ENCODE results near the gene PYY.

The PYY gene

DNA sequence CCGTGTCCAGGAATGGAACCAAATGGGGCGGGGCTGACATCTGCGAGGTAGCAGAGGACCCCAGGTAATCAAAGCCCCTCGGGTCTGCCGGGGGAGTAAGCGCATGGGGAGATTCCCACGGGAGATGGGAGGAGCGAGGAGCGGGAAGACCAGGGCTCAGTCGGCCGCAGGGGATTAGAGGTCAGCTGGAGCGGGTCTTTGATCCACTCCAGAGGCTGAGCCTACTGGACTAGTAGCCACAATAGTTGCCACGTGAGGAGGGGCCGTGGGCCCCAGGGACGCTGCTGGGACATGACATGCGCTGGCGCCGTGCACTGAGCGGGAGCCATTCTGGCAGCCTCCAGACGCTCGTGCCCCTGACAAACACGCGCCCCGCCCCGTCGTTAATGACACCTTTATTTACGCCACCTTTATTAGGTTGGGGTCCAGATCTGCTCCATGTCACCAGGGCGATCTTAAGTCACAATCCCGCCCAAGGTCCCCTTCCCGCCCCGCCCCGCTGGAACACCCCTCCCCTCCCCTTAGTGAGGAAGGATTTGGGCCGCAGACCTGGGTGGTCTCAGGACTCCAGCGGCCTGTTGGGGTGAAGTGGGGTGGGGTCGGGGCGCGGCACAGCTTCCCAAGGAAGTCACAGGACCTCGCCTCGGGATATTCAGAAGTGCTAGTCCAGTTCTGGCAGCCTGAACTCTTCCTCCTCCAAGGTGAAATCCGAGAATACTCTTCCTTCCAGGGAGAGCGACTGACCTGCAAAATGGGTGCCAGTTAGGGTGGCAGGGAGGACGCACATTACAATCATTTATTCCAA lies 26.5 kb downstream of the PYY start:
- Mint-ChIP-seq H3K27me3 (ENCODE audit: low read depth) (peaks cover 20% of the 10 kb centered on the region), H3K4me3 (peak overlapping the region; percentile 71), H3K4me1 (ENCODE audit: low read depth) (peaks cover 16% of the 10 kb centered on the region), H3K27ac (peak overlapping the region; percentile 74), H3K36me3 (ENCODE audit: low read depth) (no peaks in the 10 kb centered on the region), H3K9me3 (no peaks in the 10 kb centered on the region)

DNA sequence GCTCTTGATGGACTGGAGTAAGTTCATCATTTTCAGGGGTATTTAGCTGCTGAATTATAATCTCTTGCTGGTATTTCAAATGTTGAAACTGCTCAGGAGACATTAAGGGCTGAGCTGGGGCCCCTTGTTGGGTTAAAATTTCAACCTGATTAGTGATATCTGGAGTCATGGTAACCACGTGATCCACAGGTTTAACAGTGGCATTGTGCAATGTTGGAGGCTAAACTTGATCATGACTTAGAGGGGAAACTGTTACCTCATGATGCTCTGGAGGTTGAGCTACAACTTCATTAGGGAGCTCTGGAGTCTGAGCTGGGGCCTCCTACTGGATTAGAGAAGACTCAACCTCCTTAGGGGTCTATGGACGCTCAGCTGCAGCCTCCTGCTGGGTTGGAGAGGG lies 29.2 kb downstream of the PYY start:
- H3K36me3 Mint-ChIP-seq (ENCODE audit: low read depth) = no peaks in the 10 kb centered on the region
- no peak overlapping the region for H3K4me3 Mint-ChIP-seq
- no peak overlapping the region for H3K27ac Mint-ChIP-seq
- H3K27me3 Mint-ChIP-seq (ENCODE audit: low read depth) = peaks cover 15% of the 10 kb centered on the region
- H3K4me1 Mint-ChIP-seq (ENCODE audit: low read depth) = peaks cover 16% of the 10 kb centered on the region
- H3K9me3 Mint-ChIP-seq = no peaks in the 10 kb centered on the region

DNA sequence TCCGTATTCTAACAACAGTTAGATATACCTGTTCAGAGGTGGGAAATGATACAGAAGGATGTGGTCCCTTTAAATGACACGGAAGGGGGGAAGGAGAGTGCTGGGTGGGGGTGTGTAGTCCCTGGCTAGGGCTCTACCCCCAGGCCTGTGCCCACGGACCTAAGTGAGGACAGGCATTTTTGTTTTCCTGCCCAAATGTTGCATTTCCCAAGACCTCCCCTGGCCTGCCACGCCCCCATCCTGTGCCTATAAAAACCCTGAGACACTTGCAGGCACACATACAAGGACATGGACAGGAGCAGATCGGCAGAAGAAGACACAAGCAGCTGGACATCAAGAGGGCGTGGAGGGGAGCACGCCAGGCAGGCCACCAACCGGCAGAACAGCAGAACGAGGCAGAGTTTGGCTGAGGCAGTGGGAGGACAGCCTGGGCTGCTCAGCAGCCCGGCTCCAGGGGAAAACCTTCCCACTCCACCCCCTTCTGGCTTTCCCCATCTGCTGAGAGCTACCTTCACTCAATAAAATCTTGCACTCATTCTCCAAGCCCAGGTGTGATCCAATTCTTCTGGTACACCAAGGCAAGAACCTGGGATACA lies 33.1 kb downstream of the PYY start:
- H3K36me3 Mint-ChIP-seq (ENCODE audit: low read depth) = no peaks in the 10 kb centered on the region
- H3K4me3 Mint-ChIP-seq = no peak overlapping the region
- H3K27me3 Mint-ChIP-seq (ENCODE audit: low read depth) = peaks cover 8% of the 10 kb centered on the region
- H3K9me3 Mint-ChIP-seq = no peaks in the 10 kb centered on the region
- H3K4me1 Mint-ChIP-seq (ENCODE audit: low read depth) = peaks cover 9% of the 10 kb centered on the region
- no peak overlapping the region for H3K27ac Mint-ChIP-seq

DNA sequence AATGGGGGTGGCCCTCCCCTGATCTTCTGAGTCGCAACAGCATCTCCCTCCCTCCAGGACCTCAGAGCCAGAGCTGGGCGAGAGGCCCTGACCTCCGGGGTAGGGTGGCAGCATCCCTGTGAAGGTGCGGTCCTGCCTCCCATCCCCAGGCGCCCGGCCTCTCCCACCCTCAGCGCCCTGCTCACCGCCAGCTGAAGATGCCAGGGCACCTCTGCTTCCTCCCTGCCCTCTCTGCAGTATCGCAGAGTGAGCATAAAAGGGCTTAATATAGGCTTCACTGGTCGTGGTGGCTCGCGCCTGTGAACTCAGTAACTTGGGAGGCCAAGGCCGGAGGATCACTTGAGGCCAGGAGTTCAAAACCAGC lies 35.7 kb downstream of the PYY start:
- Mint-ChIP-seq H3K36me3 (ENCODE audit: low read depth) (no peaks in the 10 kb centered on the region), H3K27me3 (ENCODE audit: low read depth) (peaks cover 5% of the 10 kb centered on the region), H3K4me1 (ENCODE audit: low read depth) (peaks cover 9% of the 10 kb centered on the region), H3K27ac (no peak overlapping the region), H3K4me3 (peak overlapping the region; percentile 52), H3K9me3 (no peaks in the 10 kb centered on the region)

DNA sequence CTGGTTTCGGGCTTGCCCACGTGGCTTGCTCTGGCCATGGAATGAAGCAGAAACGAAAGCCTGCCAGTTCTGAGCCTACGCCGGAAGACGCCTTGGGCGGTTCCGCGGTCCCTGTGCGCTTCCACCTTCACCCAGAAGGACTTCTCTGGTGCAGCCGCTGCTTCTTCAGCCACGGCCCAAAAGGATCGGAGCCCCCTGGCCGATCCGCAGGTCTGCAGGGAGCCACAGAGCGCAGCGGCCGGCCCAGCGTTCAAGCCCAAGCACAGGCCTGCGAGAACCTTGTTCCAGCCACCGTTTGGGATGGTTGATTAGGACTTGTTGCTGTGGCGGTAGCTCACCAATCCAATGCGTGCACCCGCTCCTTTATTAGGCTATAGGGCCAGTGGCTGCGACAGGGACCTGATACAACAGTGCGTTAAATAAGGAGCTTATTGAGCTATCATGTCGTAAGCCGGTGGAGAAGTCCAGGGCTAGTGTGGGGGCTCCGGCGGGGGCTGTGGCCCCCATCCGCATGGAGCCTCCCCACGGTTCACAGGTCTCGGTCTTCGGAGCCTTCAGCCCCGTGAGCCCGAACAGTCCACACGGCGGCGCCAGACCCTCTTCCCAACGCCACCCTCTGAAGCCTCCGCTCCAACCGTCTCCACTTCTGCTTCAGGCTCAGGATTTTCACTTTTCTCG lies 36.3 kb downstream of the PYY start:
- Mint-ChIP-seq H3K4me1 (ENCODE audit: low read depth) (peaks cover 9% of the 10 kb centered on the region), H3K36me3 (ENCODE audit: low read depth) (no peaks in the 10 kb centered on the region), H3K4me3 (peak overlapping the region; percentile 52), H3K27ac (peak overlapping the region; percentile 19), H3K9me3 (no peaks in the 10 kb centered on the region), H3K27me3 (ENCODE audit: low read depth) (peaks cover 5% of the 10 kb centered on the region)

DNA sequence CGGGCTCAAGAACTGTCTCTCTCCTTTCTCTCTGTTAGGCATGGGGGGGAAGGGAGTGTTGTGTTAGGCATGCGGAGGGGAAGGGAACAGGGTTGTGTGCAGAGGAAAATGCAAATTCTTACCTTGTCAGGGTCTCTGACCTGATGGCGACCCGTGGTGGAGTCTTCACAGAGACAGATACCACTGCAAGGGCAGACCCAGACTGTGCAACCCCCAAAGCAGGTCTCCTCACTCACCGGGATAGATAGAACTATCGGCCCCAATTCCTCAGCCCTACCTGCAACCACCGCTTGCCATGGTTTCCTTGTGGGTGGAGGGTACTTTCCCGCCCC lies 36.8 kb downstream of the PYY start:
- no peaks in the 10 kb centered on the region for H3K9me3 Mint-ChIP-seq
- peak overlapping the region; percentile 52 for H3K4me3 Mint-ChIP-seq
- no peaks in the 10 kb centered on the region for H3K36me3 Mint-ChIP-seq (ENCODE audit: low read depth)
- peak overlapping the region; percentile 26 for H3K27ac Mint-ChIP-seq
- peaks cover 5% of the 10 kb centered on the region for H3K27me3 Mint-ChIP-seq (ENCODE audit: low read depth)
- peaks cover 9% of the 10 kb centered on the region for H3K4me1 Mint-ChIP-seq (ENCODE audit: low read depth)

DNA sequence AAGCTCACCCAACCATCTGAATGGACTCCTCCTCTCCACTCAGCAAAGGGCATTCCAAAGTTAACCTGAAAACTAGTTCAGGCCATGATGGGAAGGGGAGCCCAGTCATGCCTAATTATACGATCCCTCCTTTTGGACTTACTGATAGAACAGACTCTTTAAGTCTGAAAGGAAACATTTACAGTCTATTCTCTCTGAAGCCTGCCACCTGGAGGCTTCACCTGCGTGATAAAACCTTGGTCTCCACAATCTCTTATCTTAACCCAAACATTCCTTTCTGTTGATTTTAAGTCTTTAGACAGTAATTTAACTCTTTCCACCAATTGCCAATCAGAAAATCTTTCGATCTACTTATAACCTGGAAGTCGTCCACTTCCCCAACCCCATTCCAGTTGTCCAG lies 37.4 kb downstream of the PYY start:
- no peak overlapping the region for H3K4me3 Mint-ChIP-seq
- H3K36me3 Mint-ChIP-seq (ENCODE audit: low read depth) = no peaks in the 10 kb centered on the region
- H3K4me1 Mint-ChIP-seq (ENCODE audit: low read depth) = peaks cover 9% of the 10 kb centered on the region
- H3K27ac Mint-ChIP-seq = no peak overlapping the region
- H3K27me3 Mint-ChIP-seq (ENCODE audit: low read depth) = peaks cover 5% of the 10 kb centered on the region
- no peaks in the 10 kb centered on the region for H3K9me3 Mint-ChIP-seq

DNA sequence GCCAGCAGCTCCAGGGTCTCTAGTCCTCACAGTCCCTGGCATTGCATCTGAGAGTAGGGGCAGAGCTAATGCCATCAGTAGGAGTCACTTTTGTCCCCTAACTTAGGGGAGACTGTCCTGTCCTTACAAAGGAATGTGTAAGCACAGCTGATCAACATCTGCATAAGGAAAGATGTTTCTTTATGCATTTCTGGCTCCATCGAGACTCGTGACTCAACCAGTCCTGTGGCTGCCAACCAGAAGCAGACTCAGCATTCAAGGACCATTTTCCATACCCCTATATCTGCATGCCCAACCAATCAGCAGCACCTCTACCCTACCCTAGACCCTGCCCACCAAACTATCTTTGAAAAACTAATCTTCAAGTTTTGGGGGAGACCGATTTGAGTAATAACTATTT lies 38.2 kb downstream of the PYY start:
- Mint-ChIP-seq H3K36me3 (ENCODE audit: low read depth) (no peaks in the 10 kb centered on the region), H3K27me3 (ENCODE audit: low read depth) (peaks cover 5% of the 10 kb centered on the region), H3K4me3 (no peak overlapping the region), H3K4me1 (ENCODE audit: low read depth) (peaks cover 9% of the 10 kb centered on the region), H3K27ac (no peak overlapping the region), H3K9me3 (no peaks in the 10 kb centered on the region)

DNA sequence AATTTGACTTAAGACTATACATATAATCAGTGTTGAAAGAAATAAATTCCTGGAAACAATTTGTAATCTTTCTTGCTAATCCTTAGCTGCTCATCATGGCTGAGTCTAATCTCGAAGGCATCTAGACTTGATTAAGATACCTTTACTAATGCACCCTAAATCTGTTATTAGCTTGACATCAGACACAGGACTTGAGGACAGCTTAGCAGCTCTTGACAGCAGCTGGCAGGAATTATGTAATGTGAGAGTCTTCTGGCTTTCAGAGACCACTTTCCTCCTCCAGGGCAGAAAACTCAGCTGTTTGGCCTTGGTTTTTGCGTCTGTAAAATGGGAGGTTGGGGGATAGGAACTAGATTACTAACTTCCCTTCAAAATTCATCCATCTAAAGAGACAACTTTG lies 39.3 kb downstream of the PYY start:
- Mint-ChIP-seq H3K27me3 (ENCODE audit: low read depth) (peaks cover 8% of the 10 kb centered on the region), H3K4me1 (ENCODE audit: low read depth) (peaks cover 9% of the 10 kb centered on the region), H3K4me3 (no peak overlapping the region), H3K9me3 (no peaks in the 10 kb centered on the region), H3K27ac (no peak overlapping the region), H3K36me3 (ENCODE audit: low read depth) (no peaks in the 10 kb centered on the region)

DNA sequence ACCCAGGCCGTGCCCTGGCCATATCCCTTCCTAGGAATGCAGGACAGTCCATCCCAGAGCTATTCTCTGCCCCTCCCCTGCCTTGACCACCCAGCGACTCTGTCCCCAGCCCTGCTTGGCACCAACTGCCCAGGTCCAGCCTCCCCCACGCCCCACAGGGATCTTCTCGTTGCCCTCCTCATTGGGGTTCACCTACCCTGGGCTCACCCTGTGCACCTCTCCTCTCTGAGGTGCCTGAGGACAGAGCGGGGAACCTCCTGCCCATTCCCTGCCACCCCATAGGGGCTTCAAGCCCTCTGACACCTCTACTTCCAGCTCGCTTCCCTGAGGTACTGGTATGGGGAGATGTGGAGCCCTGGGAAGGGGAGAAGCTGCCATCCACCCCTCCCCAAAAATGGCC lies 40.2 kb downstream of the PYY start:
- H3K4me3 Mint-ChIP-seq = no peak overlapping the region
- no peaks in the 10 kb centered on the region for H3K36me3 Mint-ChIP-seq (ENCODE audit: low read depth)
- peaks cover 12% of the 10 kb centered on the region for H3K27me3 Mint-ChIP-seq (ENCODE audit: low read depth)
- no peaks in the 10 kb centered on the region for H3K9me3 Mint-ChIP-seq
- no peak overlapping the region for H3K27ac Mint-ChIP-seq
- peaks cover 7% of the 10 kb centered on the region for H3K4me1 Mint-ChIP-seq (ENCODE audit: low read depth)

DNA sequence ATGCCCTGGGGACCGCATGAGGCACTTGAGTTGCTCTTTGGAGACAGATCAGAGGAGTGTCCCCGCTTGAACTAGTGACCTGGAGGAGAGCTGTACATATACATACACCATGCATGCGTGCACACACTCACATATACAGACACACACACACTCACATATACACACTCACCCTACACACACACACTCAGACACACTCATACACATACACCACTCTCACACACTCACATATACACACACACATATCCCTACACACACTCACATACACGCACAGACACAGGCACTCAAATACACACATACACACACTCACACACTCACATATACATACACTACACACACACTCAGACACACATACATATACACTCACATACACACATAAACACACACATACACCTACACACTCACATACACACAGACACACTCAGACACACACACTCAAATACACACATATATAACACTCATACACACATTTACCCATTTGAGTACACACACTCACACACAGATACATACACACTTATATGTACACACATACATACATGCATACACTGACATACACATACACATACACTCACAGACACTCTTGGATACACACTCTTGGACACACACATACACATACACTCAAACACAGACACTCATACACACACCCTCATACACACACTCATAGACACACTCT lies 41.0 kb downstream of the PYY start:
- Mint-ChIP-seq H3K4me1 (ENCODE audit: low read depth) (peaks cover 9% of the 10 kb centered on the region), H3K27me3 (ENCODE audit: low read depth) (peaks cover 20% of the 10 kb centered on the region), H3K27ac (no peak overlapping the region), H3K36me3 (ENCODE audit: low read depth) (no peaks in the 10 kb centered on the region), H3K4me3 (no peak overlapping the region), H3K9me3 (no peaks in the 10 kb centered on the region)

DNA sequence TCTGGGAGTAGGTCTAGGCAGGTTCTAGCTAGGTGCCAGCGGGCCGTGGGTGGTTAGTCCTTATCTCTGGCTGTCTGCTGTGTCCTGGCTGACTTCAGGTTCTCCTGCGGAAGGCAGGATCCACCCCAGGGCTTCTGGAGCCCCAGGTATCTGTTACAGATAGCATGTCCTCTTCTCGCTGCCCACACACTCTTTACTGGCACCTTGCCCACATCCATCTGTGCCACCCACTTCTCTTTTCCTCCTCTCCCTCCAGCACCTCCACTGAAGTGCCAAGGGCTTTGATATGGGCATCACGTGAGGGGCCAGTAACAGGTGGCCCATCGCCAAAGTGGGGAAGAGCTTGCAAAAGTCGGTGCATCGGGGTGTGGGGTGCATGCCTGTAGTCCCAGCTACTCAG lies 41.8 kb downstream of the PYY start:
- Mint-ChIP-seq H3K27me3 (ENCODE audit: low read depth) (peaks cover 26% of the 10 kb centered on the region), H3K4me1 (ENCODE audit: low read depth) (peaks cover 8% of the 10 kb centered on the region), H3K9me3 (no peaks in the 10 kb centered on the region), H3K4me3 (no peak overlapping the region), H3K36me3 (ENCODE audit: low read depth) (no peaks in the 10 kb centered on the region), H3K27ac (no peak overlapping the region)

DNA sequence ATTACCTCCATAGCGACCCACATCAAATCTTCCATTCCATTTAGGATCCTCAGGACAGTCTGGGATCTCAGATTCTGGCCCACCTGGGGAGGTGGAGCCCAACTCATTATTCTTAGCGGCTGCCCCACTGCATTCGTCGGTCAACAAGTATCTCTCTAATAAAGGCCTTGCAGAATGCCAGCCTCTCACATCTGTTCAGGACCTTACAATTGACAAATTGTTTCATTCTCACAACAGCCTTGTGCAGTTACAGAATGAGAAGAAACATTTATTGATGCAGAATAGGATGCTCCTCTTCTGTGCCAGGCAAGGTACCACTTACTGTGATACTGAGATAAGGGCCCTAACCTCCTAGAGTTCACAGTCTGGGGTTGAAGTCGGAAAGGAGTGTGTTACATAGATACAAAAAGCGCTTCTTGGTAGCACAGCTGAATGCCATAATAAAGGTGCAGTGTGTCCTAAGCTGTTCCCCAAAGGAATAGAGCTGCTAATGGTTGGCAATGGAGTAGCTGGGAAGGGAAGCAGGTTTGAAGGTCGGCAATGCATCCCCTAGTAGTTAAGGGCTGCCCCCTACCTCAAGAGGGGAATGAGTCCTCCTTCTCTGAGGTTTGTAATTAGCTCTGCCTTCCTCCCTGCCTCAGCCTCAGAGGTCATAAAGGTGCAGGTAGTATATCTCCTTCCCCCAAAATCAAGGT lies 44.1 kb downstream of the PYY start:
- Mint-ChIP-seq H3K36me3 (ENCODE audit: low read depth) (no peaks in the 10 kb centered on the region), H3K27ac (no peak overlapping the region), H3K9me3 (no peaks in the 10 kb centered on the region), H3K27me3 (ENCODE audit: low read depth) (peaks cover 44% of the 10 kb centered on the region), H3K4me3 (no peak overlapping the region), H3K4me1 (ENCODE audit: low read depth) (peaks cover 4% of the 10 kb centered on the region)

DNA sequence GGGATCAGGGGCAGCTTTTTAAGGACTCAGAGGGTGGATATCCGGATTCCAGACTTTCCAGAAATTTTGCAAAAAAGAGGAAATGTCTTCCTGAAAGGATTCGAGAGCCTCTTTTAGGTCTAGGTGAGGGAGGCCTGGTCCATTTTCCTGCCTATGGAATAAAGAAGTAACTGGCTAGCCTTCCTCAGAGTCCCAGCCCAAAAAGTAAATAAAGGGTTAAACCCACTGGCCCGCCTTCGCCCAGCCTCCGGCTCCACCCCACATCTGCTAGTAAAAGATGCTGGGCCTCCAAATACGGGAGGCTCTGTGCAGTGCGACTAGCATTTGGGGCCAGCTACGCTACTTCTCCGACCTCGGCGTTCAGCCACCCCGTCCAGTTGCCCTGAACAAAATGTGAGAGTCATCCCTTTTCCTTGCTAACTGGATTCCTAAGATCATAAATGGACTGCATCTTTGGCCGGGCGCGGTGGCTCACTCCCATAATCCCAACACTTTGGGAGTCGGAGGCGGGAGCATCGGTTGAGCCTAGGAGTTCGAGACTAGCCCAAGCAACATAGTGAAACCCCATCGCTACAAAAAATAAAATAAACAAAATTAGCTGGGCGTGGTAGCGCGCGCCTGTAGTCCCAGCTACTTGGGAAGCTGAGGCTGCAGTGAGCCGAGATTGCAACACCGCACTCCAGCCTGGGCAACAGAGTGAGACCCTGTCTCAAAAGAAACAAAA lies 45.6 kb downstream of the PYY start:
- Mint-ChIP-seq H3K27me3 (ENCODE audit: low read depth) (peaks cover 50% of the 10 kb centered on the region), H3K9me3 (no peaks in the 10 kb centered on the region), H3K4me1 (ENCODE audit: low read depth) (peaks cover 4% of the 10 kb centered on the region), H3K36me3 (ENCODE audit: low read depth) (no peaks in the 10 kb centered on the region), H3K27ac (no peak overlapping the region), H3K4me3 (no peak overlapping the region)
